Thoracic aorta (tissue), 2 donors: Measurements from ENCODE around the gene USP37. TPM values are rescaled to one million over a fixed set of nuclear protein-coding genes. Genes with fewer than 3 reads are reported as not detected.

Experiments
- ATAC-seq: fragments of 150-250 bp; one replicate; pipeline ENCODE4 v1.8.0; 2017; ENCODE audit warnings: low read depth; ENCODE audit not compliant: insufficient number of reproducible peaks, low FRiP score
- DNase-seq: peaks from one replicate; pipeline ENCODE4 v3.0.0-alpha.2; 2020; ENCODE audit warnings: low spot score
- H3K27ac ChIP-seq, 2 donors: fragments of 200-600 bp; sonication (generic); 1 replicate in 1 of 2; 2 replicates in 1 of 2; pipeline ENCODE4 v1.5.1; 2016; ENCODE audit warnings: mild to moderate bottlenecking in 2 of 2, moderate library complexity in 2 of 2
- H3K27me3 ChIP-seq: fragments of 200-600 bp; sonication (generic); replicated peaks from 2 replicates; pipeline ENCODE4 v1.6.0; 2016; ENCODE audit warnings: mild to moderate bottlenecking; ENCODE audit not compliant: insufficient read depth
- H3K36me3 ChIP-seq: fragments of 200-600 bp; sonication (generic); one replicate; pipeline ENCODE4 v1.5.1; 2016
- H3K4me1 ChIP-seq, 2 donors: fragments of 200-600 bp; sonication (generic); 1 replicate in 1 of 2; 2 replicates in 1 of 2; pipeline versions ENCODE4 v1.5.1 to v1.6.0; 2016; ENCODE audit warnings: low read depth in 2 of 2, mild to moderate bottlenecking in 1 of 2; ENCODE audit not compliant: control insufficient read depth in 1 of 2
- H3K4me3 ChIP-seq: fragments of 200-600 bp; sonication (generic); 2 replicates; pipeline ENCODE4 v1.5.1; 2016; ENCODE audit warnings: mild to moderate bottlenecking
- H3K9me3 ChIP-seq: fragments of 200-600 bp; sonication (generic); 2 replicates; pipeline ENCODE4 v1.5.1; 2016
- CTCF ChIP-seq: fragments of 200-600 bp; sonication (generic); IDR thresholded peaks from one replicate; pipeline ENCODE4 v1.5.1; 2019; ENCODE audit warnings: antibody characterized with exemption
- total RNA-seq, 2 donors: library from RNA; depleted of rRNA; stranded (reverse); fragments of >200 nt; gene quantifications; one replicate each; pipeline versions ENCODE4 v1.1.0 to v1.2.3, GENCODE V29; 2016

Gene USP37
- total RNA-seq, 2 donors from 2014 or later, result 10.2 to 18.6 TPM

- H3K36me3 ChIP-seq, result peaks cover 8% of the 10 kb centered on the region
- ATAC-seq, result no peak
Observed at GRCh38 chr2:218576854-218577253, 8.7 kb upstream of the USP37 start.

GRCh38 chr2:218570850-218571249, 2.7 kb upstream of the USP37 start:
- DNase-seq (no peak), ATAC-seq (no peak)
- H3K27me3 ChIP-seq, result no peaks in the 10 kb centered on the region
- H3K9me3 ChIP-seq, result no peaks in the 10 kb centered on the region
- peak overlapping the region; percentile 89 for H3K4me3 ChIP-seq
- H3K27ac ChIP-seq, result peak overlapping the region in 1 of 2 donors; percentile 90
- TF ChIP-seq CTCF, result no peak
- H3K36me3 ChIP-seq, result peaks cover 3% of the 10 kb centered on the region
- H3K4me1 ChIP-seq, result peaks cover 24 to 31% of the 10 kb centered on the region in 2 donors

More at GRCh38 chr2:218576854-218577253, 8.7 kb upstream of the USP37 start:
- Histone ChIP-seq H3K4me1 (peaks cover 0 to 4% of the 10 kb centered on the region in 2 donors), H3K4me3 (no peak overlapping the region), H3K9me3 (no peaks in the 10 kb centered on the region), H3K27me3 (no peaks in the 10 kb centered on the region), H3K27ac (no peak overlapping the region)
- DNase-seq, result no peak
- no peak for TF ChIP-seq CTCF

- no peaks in the 10 kb centered on the region for H3K27me3 ChIP-seq
- DNase-seq (no peak), ATAC-seq (no peak)
- no peaks in the 10 kb centered on the region for H3K9me3 ChIP-seq
- peak overlapping the region; percentile 83 to 90 for H3K27ac ChIP-seq
- peak overlapping the region; percentile 89 for H3K4me3 ChIP-seq
- peaks cover 3% of the 10 kb centered on the region for H3K36me3 ChIP-seq
- peaks cover 24 to 31% of the 10 kb centered on the region in 2 donors for H3K4me1 ChIP-seq
- no peak for TF ChIP-seq CTCF
Observed at GRCh38 chr2:218569661-218570500, 1.7 kb upstream of the USP37 start.

GRCh38 chr2:218569038-218569431, 884 bp upstream of the USP37 start:
- H3K4me3 ChIP-seq, result peak overlapping the region; percentile 89
- no peaks in the 10 kb centered on the region for H3K9me3 ChIP-seq
- DNase-seq, result peak; percentile 10
- H3K27me3 ChIP-seq, result no peaks in the 10 kb centered on the region
- H3K36me3 ChIP-seq, result no peaks in the 10 kb centered on the region
- H3K4me1 ChIP-seq, result peaks cover 24 to 31% of the 10 kb centered on the region in 2 donors
- H3K27ac ChIP-seq, result peak overlapping the region; percentile 83 to 90
- TF ChIP-seq CTCF, result no peak
- ATAC-seq, result peak; percentile 11

- no peak for TF ChIP-seq CTCF
- peak; percentile 2 for ATAC-seq
- no peaks in the 10 kb centered on the region for H3K9me3 ChIP-seq
- peak overlapping the region; percentile 89 for H3K4me3 ChIP-seq
- H3K4me1 ChIP-seq, result peaks cover 24 to 31% of the 10 kb centered on the region in 2 donors
- DNase-seq, result no peak
- H3K27ac ChIP-seq, result peak overlapping the region; percentile 84 to 90
- no peaks in the 10 kb centered on the region for H3K27me3 ChIP-seq
- peaks cover 3% of the 10 kb centered on the region for H3K36me3 ChIP-seq
Observed at GRCh38 chr2:218567797-218568189, 358 bp downstream of the USP37 start.
